HepG2 (cell line): Measurements from ENCODE around the gene GTF2B. TPM values are rescaled to one million over a fixed set of nuclear protein-coding genes. Genes with fewer than 3 reads are reported as not detected.
A peak's percentile ranks its signal among the peaks of the same experiment; 100 is the strongest.

Experiments
- BRD4 ChIP-seq: sonication (generic); formaldehyde crosslinking; IDR thresholded peaks from 2 replicates; pipeline ENCODE4 v1.4.0; 2020; ENCODE audit warnings: missing genetic modification reagents
- DNMT3B ChIP-seq: conservative IDR thresholded peaks from 2 replicates; pipeline ENCODE4 v1.6.1; 2016; ENCODE audit warnings: missing biosample characterization, control low read depth
- KDM5A ChIP-seq: fragments of 200-600 bp; sonication (generic); IDR thresholded peaks from 2 replicates; pipeline ENCODE4 v1.7.0; 2018; ENCODE audit warnings: antibody characterized with exemption, mild to moderate bottlenecking, low read length, borderline replicate concordance
- NFYB ChIP-seq: sonication (generic); formaldehyde crosslinking; IDR thresholded peaks from 2 replicates; pipeline ENCODE4 v1.4.0; 2020; ENCODE audit warnings: missing genetic modification reagents
- PPARG ChIP-seq: conservative IDR thresholded peaks from 2 replicates; pipeline ENCODE4 v1.6.1; 2016; ENCODE audit warnings: missing biosample characterization, missing genetic modification reagents
- RCOR2 ChIP-seq: IDR thresholded peaks from 2 replicates; pipeline ENCODE4 v1.6.1; 2016; ENCODE audit warnings: missing biosample characterization, missing genetic modification reagents
- THYN1 ChIP-seq: sonication (generic); formaldehyde crosslinking; IDR thresholded peaks from 2 replicates; pipeline ENCODE4 v1.8.1; 2023; ENCODE audit warnings: low read depth, mild to moderate bottlenecking, moderate library complexity, missing genetic modification reagents, borderline replicate concordance
- ZNF274 ChIP-seq: sonication (generic); formaldehyde crosslinking; IDR thresholded peaks from 2 replicates; pipeline ENCODE4 v1.5.1; 2020; ENCODE audit warnings: mild to moderate bottlenecking, missing genetic modification reagents
- ZNF407 ChIP-seq: sonication (generic); formaldehyde crosslinking; IDR thresholded peaks from one replicate; pipeline ENCODE4 v1.5.1; 2020; ENCODE audit warnings: mild to moderate bottlenecking, missing genetic modification reagents; ENCODE audit errors: not compliant biosample characterization
- ZNF780A ChIP-seq: sonication (generic); formaldehyde crosslinking; IDR thresholded peaks from 2 replicates; pipeline ENCODE4 v1.8.0; 2022; ENCODE audit warnings: mild to moderate bottlenecking, missing genetic modification reagents, moderate library complexity
- polyA plus RNA-seq, 8 experiments: library from polyadenylated mRNA; depleted of rRNA in 3 of 8; stranded (reverse) in 7 of 8; unstranded in 1 of 8; fragments of >200 nt; fragmentation: Illumina TruSeq in 4 of 8; extraction: Trizol in 4 of 8; gene quantifications; 2 replicates each; pipeline versions ENCODE4 v1.2.1 to v1.2.3, GENCODE V29; 2011 to 2016; ENCODE audit warnings: low read depth in 4 of 8, missing spikeins in 1 of 8, mixed read lengths in 1 of 8; ENCODE audit not compliant: insufficient read depth in 1 of 8
- total RNA-seq, 5 experiments: library from RNA; depleted of rRNA; stranded (reverse); fragments of >200 nt; fragmentation: Illumina TruSeq; extraction: Trizol; gene quantifications; 2 replicates each; pipeline ENCODE4 v1.2.3, GENCODE V29; 2016; ENCODE audit warnings: low read depth in 1 of 5
- TF ChIP-seq, protein P1 (sequence below): sonication (generic); formaldehyde crosslinking; IDR thresholded peaks from 2 replicates; pipeline ENCODE4 v1.9.0; 2021; ENCODE audit warnings: missing genetic modification reagents, borderline replicate concordance
- TF ChIP-seq, protein P2 (sequence below): sonication (generic); formaldehyde crosslinking; IDR thresholded peaks from 2 replicates; pipeline ENCODE4 v1.8.0; 2022; ENCODE audit warnings: mild to moderate bottlenecking, missing genetic modification reagents; ENCODE audit not compliant: insufficient replicate concordance
- TF ChIP-seq, protein P3 (sequence below): sonication (generic); formaldehyde crosslinking; IDR thresholded peaks from 2 replicates; pipeline ENCODE4 v1.8.1; 2022; ENCODE audit warnings: mild to moderate bottlenecking, missing genetic modification reagents
- TF ChIP-seq, protein P4 (sequence below): sonication (generic); formaldehyde crosslinking; conservative IDR thresholded peaks from 2 replicates; pipeline ENCODE4 v1.4.0; 2020; ENCODE audit warnings: missing genetic modification reagents

The GTF2B gene
- total and polyA plus RNA-seq, 2 of the 13 experiments (the other 11 are each of a cell fraction or from before 2014, with no cell fraction given), result 31.5 to 43.4 TPM

GRCh38 chr1:88891318-88891950 lies at the start of gene GTF2B (continued):
- TF ChIP-seq, protein P1, sequence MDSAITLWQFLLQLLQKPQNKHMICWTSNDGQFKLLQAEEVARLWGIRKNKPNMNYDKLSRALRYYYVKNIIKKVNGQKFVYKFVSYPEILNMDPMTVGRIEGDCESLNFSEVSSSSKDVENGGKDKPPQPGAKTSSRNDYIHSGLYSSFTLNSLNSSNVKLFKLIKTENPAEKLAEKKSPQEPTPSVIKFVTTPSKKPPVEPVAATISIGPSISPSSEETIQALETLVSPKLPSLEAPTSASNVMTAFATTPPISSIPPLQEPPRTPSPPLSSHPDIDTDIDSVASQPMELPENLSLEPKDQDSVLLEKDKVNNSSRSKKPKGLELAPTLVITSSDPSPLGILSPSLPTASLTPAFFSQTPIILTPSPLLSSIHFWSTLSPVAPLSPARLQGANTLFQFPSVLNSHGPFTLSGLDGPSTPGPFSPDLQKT (CRISPR knock-in tag), result no peak
- TF ChIP-seq RCOR2, result no peak
- peak; percentile 84 for TF ChIP-seq DNMT3B (CRISPR knock-in tag)
- TF ChIP-seq, protein P2, sequence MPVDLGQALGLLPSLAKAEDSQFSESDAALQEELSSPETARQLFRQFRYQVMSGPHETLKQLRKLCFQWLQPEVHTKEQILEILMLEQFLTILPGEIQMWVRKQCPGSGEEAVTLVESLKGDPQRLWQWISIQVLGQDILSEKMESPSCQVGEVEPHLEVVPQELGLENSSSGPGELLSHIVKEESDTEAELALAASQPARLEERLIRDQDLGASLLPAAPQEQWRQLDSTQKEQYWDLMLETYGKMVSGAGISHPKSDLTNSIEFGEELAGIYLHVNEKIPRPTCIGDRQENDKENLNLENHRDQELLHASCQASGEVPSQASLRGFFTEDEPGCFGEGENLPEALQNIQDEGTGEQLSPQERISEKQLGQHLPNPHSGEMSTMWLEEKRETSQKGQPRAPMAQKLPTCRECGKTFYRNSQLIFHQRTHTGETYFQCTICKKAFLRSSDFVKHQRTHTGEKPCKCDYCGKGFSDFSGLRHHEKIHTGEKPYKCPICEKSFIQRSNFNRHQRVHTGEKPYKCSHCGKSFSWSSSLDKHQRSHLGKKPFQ (CRISPR knock-in tag), result peak; percentile 61
- peak; percentile 44; the same call in 1 of the 2 replicates for TF ChIP-seq PPARG (CRISPR knock-in tag)
- 0 out of 2 replicates have a peak, but pooled peaks have one; percentile 34 for TF ChIP-seq BRD4 (CRISPR knock-in tag)
- peak; percentile 79 for TF ChIP-seq ZNF407 (CRISPR knock-in tag)
- TF ChIP-seq, protein P3, sequence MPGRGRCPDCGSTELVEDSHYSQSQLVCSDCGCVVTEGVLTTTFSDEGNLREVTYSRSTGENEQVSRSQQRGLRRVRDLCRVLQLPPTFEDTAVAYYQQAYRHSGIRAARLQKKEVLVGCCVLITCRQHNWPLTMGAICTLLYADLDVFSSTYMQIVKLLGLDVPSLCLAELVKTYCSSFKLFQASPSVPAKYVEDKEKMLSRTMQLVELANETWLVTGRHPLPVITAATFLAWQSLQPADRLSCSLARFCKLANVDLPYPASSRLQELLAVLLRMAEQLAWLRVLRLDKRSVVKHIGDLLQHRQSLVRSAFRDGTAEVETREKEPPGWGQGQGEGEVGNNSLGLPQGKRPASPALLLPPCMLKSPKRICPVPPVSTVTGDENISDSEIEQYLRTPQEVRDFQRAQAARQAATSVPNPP (CRISPR knock-in tag), result no peak
- TF ChIP-seq THYN1, result no peak
- peak; percentile 75; the same call in 1 of the 2 replicates for TF ChIP-seq KDM5A
- TF ChIP-seq ZNF274 (CRISPR knock-in tag), result peak; percentile 65; the same call in 1 of the 2 replicates
- no peak for TF ChIP-seq ZNF780A
- TF ChIP-seq NFYB, result 0 out of 2 replicates have a peak, but pooled peaks have one; percentile 41
- TF ChIP-seq, protein P4, sequence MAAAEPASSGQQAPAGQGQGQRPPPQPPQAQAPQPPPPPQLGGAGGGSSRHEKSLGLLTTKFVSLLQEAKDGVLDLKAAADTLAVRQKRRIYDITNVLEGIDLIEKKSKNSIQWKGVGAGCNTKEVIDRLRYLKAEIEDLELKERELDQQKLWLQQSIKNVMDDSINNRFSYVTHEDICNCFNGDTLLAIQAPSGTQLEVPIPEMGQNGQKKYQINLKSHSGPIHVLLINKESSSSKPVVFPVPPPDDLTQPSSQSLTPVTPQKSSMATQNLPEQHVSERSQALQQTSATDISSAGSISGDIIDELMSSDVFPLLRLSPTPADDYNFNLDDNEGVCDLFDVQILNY, result no peak
